Esophagus muscularis mucosa (tissue), 4 donors: ENCODE results near the gene MAD1L1. TPM values are rescaled to one million over a fixed set of nuclear protein-coding genes. Genes with fewer than 3 reads are reported as not detected.

ENCODE experiments used
- DNase-seq: peaks from one replicate; pipeline ENCODE4 v3.0.0-alpha.2; 2017; ENCODE audit errors: extremely low spot score
- H3K27ac ChIP-seq, 4 donors: fragments of 200-600 bp; sonication (generic); replicated peaks in 1 of 4; 1 replicate in 3 of 4; 2 replicates in 1 of 4; pipeline ENCODE4 v1.5.1; 2016 to 2019; ENCODE audit warnings: mild to moderate bottlenecking in 1 of 4
- H3K27me3 ChIP-seq, 4 donors: fragments of 200-600 bp; sonication (generic); one replicate each; pipeline versions ENCODE4 v1.5.1 to v1.6.0; 2016 to 2019
- H3K36me3 ChIP-seq, 4 donors: fragments of 200-600 bp; sonication (generic); one replicate each; pipeline ENCODE4 v1.5.1; 2016 to 2019
- H3K4me1 ChIP-seq, 4 donors: fragments of 200-600 bp; sonication (generic); one replicate each; pipeline ENCODE4 v1.5.1; 2016 to 2019
- H3K4me3 ChIP-seq, 4 donors: fragments of 200-600 bp; sonication (generic); 1 replicate in 2 of 4; 2 replicates in 2 of 4; pipeline ENCODE4 v1.5.1; 2016 to 2019; ENCODE audit warnings: mild to moderate bottlenecking in 4 of 4, moderate library complexity in 1 of 4
- H3K9me3 ChIP-seq, 4 donors: fragments of 200-600 bp; sonication (generic); 1 replicate in 3 of 4; 2 replicates in 1 of 4; pipeline ENCODE4 v1.5.1; 2016 to 2019
- EP300 ChIP-seq: sonication (generic); formaldehyde crosslinking; IDR thresholded peaks from one replicate; pipeline ENCODE4 v1.6.1; 2017; ENCODE audit warnings: antibody characterized with exemption
- POLR2A ChIP-seq: fragments of 450-650 bp; IDR thresholded peaks from one replicate; pipeline ENCODE4 v1.6.1; 2017; ENCODE audit warnings: antibody characterized with exemption, moderate library complexity, mild to moderate bottlenecking, low read depth
- POLR2AphosphoS5 ChIP-seq, 2 donors: sonication (generic); formaldehyde crosslinking; IDR thresholded peaks; one replicate each; pipeline ENCODE4 v1.6.1; 2017; ENCODE audit warnings: antibody characterized with exemption in 2 of 2
- WGBS: methylation state at CpG from one replicate; pipeline ENCODE4 v1.1.5; 2018; 5-methylcytosine and 5-hydroxymethylcytosine counted together
- intact Hi-C: fragments of 100-400 bp; cut with DNase I; formaldehyde crosslinking; loops from one replicate; pipeline ENCODE4 v1.15.1; 2023
- total RNA-seq, 4 donors: library from RNA; depleted of rRNA; stranded (reverse); fragments of >200 nt; gene quantifications; one replicate each; pipeline versions ENCODE4 v1.1.0 to v1.2.1, GENCODE V29; 2016
- TF ChIP-seq, protein P1 (sequence below), 3 experiments: fragments of 200-600 bp in 2 of 3; fragments of 450-650 bp in 1 of 3; sonication (generic) in 2 of 3; IDR thresholded peaks; one replicate each; pipeline ENCODE4 v1.5.1; 2017 to 2019; ENCODE audit warnings: antibody characterized with exemption in 3 of 3, mild to moderate bottlenecking in 2 of 3, moderate library complexity in 1 of 3

MAD1L1 gene
- total RNA-seq, 4 donors from 2014 or later, result 22.2 to 33.1 (median 29.5) TPM

- H3K4me3 ChIP-seq, result no peak overlapping the region
- no peak overlapping the region for H3K27ac ChIP-seq
- no peaks in the 10 kb centered on the region for H3K27me3 ChIP-seq
- no peaks in the 10 kb centered on the region for H3K36me3 ChIP-seq
- no peak for DNase-seq
- no peaks in the 10 kb centered on the region for H3K4me1 ChIP-seq
- H3K9me3 ChIP-seq, result no peaks in the 10 kb centered on the region
- 95% methylated on average over 14 of the region's 14 CpGs for WGBS
- TF ChIP-seq EP300 (no peak), POLR2AphosphoS5 (IDR thresholded peaks at IDR 0.05) (no peak), POLR2A (no peak)
- TF ChIP-seq, protein P1, sequence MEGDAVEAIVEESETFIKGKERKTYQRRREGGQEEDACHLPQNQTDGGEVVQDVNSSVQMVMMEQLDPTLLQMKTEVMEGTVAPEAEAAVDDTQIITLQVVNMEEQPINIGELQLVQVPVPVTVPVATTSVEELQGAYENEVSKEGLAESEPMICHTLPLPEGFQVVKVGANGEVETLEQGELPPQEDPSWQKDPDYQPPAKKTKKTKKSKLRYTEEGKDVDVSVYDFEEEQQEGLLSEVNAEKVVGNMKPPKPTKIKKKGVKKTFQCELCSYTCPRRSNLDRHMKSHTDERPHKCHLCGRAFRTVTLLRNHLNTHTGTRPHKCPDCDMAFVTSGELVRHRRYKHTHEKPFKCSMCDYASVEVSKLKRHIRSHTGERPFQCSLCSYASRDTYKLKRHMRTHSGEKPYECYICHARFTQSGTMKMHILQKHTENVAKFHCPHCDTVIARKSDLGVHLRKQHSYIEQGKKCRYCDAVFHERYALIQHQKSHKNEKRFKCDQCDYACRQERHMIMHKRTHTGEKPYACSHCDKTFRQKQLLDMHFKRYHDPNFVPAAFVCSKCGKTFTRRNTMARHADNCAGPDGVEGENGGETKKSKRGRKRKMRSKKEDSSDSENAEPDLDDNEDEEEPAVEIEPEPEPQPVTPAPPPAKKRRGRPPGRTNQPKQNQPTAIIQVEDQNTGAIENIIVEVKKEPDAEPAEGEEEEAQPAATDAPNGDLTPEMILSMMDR (IDR thresholded peaks at IDR 0.05), result no peak
- intact Hi-C loops, result no loop called here
Measured at GRCh38 chr7:1865000-1865555, 367.7 kb downstream of the MAD1L1 start.

DNA sequence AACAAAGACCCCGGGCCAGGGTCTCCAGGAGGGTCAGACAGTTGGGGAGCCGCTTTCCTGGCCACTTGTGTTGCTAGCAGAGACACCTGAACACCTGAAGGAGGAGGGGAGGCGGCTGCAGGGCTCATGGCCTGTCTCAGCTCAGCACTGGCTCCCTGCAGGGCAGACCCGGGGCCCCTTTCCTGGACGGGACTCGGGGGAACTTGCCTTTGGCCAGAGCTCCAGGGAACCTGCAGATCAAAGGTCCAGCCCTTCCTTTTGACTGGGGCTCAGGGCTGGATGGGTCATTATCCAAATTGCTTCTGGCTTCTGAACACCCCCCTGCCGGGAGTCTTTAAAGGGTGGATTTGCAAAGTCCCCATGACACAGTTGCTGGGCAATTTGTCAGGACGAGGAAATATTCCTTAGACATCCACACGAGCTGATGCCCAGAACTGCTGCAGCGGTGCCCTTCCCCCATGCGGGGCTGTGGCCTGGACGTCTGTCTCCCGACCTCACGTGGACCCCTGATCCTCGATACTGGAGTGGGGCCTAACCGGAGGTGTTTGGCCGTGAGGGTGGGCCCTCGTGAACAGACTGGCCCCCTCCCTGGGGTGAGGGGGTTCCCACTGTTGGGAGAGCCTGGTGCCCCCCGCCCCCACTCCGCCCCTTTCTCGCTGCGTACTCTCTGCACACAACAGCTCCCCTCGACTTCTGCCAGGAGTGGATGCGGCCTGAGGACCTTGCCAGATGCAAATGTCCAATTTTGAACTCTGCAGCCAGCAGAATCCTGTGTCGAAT lies 368.4 kb downstream of the MAD1L1 start:
- no peak for DNase-seq
- no peak for TF ChIP-seq POLR2AphosphoS5 (IDR thresholded peaks at IDR 0.05)
- no peak for TF ChIP-seq POLR2A
- TF ChIP-seq, protein P1 (IDR thresholded peaks at IDR 0.05), result no peak
- no peak for TF ChIP-seq EP300
- H3K36me3 ChIP-seq, result no peaks in the 10 kb centered on the region

DNA sequence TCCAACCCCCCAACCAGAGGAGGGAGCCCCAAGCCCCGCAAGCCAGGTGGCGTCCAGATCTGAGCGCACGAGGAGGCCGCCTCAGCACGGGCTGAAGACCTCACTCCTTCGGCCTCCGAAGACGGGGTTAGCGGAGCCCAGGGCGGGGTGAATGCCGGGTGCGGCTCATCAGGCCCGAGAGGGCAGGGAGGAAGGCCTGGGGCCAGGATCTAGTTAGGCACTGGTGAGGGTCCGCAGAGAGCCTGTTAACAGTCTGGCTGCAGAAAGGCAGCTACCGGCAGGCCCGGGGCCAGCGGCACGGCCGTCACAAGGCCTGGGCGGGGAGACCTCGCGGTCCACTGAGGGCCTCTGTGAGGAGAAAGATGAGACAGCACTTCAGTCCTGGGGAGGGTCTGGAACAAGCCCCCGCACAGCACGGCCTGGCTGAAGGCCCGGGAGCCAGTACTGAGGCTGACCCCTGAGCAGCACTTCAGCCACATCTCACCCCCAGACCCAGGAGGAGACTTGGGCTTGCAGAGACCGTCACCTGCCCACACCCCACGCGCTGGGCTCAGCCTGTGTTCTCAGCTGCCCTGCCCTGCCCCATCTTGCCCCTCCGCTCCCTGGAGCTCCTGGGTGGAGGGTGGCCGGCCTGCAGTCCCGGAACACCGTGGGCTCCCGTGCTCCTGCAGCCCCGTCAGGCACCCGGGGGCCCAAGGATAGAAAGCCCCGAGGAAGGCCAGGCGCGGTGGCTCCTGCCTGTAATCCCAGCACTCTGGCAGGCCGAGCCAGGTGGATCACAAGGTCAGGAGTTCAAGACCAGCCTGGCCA lies 369.4 kb downstream of the MAD1L1 start:
- Histone ChIP-seq H3K4me1 (no peaks in the 10 kb centered on the region), H3K27me3 (no peaks in the 10 kb centered on the region), H3K36me3 (no peaks in the 10 kb centered on the region), H3K27ac (no peak overlapping the region), H3K4me3 (no peak overlapping the region), H3K9me3 (no peaks in the 10 kb centered on the region)
- no peak for DNase-seq
- intact Hi-C loops, result no loop called here
- TF ChIP-seq POLR2A, result no peak
- TF ChIP-seq EP300, result no peak
- TF ChIP-seq, protein P1 (IDR thresholded peaks at IDR 0.05), result no peak
- TF ChIP-seq POLR2AphosphoS5 (IDR thresholded peaks at IDR 0.05), result no peak
- WGBS, result 89% methylated on average over 12 of the region's 40 CpGs

More for the DNA sequence above, 368.4 kb downstream of the MAD1L1 start:
- intact Hi-C loops, result no loop called here
- Histone ChIP-seq H3K27me3 (no peaks in the 10 kb centered on the region), H3K4me1 (no peaks in the 10 kb centered on the region), H3K9me3 (no peaks in the 10 kb centered on the region), H3K27ac (no peak overlapping the region), H3K4me3 (no peak overlapping the region)
- WGBS, result 94% methylated on average over 5 of the region's 25 CpGs

DNA sequence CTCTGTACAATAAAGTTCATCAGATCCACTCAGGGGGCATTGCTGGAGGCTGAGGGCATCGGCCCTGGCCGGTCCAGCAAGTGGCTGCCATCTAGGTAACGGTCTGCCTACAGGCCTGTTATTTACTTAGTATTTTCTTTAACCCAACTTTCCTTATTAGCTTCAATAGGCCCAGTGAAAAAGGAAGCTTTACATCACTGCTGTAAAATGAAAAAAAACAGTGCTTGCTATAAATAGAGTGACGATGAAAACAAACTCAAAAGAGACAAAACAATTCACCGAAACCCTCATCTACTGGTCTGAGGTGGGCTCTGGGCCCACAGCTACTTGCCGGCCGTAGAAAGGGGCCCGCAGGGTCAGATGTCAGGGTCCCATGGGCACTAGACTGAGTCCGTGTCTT lies 370.2 kb downstream of the MAD1L1 start:
- Histone ChIP-seq H3K36me3 (no peaks in the 10 kb centered on the region), H3K27me3 (no peaks in the 10 kb centered on the region), H3K4me1 (no peaks in the 10 kb centered on the region), H3K9me3 (no peaks in the 10 kb centered on the region), H3K27ac (no peak overlapping the region), H3K4me3 (no peak overlapping the region)
- no peak for DNase-seq
- intact Hi-C loops, result no loop called here
- TF ChIP-seq POLR2AphosphoS5 (IDR thresholded peaks at IDR 0.05), result no peak
- no peak for TF ChIP-seq EP300
- TF ChIP-seq, protein P1 (IDR thresholded peaks at IDR 0.05), result no peak
- no peak for TF ChIP-seq POLR2A
- WGBS, result 88% methylated on average over 8 of the region's 9 CpGs
